Ectodermal cell (in vitro differentiated cells): ENCODE results near the gene NXPH2.

Experiments
- H3K27ac ChIP-seq: 2 replicates; pipeline ENCODE4 v1.7.0; 2013; ENCODE audit warnings: mild to moderate bottlenecking, low read depth, low read length; ENCODE audit not compliant: insufficient read depth, poor library complexity, severe bottlenecking
- H3K27me3 ChIP-seq: 2 replicates; pipeline ENCODE4 v1.7.0; 2013; ENCODE audit warnings: mild to moderate bottlenecking, low read length; ENCODE audit not compliant: insufficient read depth, control insufficient read depth, poor library complexity, severe bottlenecking
- H3K36me3 ChIP-seq: one replicate; pipeline ENCODE4 v1.7.0; 2013; ENCODE audit warnings: low read length; ENCODE audit not compliant: control insufficient read depth, insufficient read depth
- H3K4me1 ChIP-seq: one replicate; pipeline ENCODE4 v1.7.0; 2013; ENCODE audit warnings: low read length; ENCODE audit not compliant: control insufficient read depth, insufficient read depth
- H3K4me3 ChIP-seq: 2 replicates; pipeline ENCODE4 v1.7.0; 2013; ENCODE audit warnings: low read depth, low read length, control low read depth; ENCODE audit not compliant: insufficient read depth
- H3K9me3 ChIP-seq: 2 replicates; pipeline ENCODE4 v1.7.0; 2013; ENCODE audit warnings: mild to moderate bottlenecking, low read length, moderate library complexity; ENCODE audit not compliant: control insufficient read depth
- WGBS, 2 experiments: methylation state at CpG; one replicate each; pipeline ENCODE4 v1.1.7; 2013; ENCODE audit warnings: missing lambda C conversion rate in 2 of 2; 5-methylcytosine and 5-hydroxymethylcytosine counted together

NXPH2 gene

DNA sequence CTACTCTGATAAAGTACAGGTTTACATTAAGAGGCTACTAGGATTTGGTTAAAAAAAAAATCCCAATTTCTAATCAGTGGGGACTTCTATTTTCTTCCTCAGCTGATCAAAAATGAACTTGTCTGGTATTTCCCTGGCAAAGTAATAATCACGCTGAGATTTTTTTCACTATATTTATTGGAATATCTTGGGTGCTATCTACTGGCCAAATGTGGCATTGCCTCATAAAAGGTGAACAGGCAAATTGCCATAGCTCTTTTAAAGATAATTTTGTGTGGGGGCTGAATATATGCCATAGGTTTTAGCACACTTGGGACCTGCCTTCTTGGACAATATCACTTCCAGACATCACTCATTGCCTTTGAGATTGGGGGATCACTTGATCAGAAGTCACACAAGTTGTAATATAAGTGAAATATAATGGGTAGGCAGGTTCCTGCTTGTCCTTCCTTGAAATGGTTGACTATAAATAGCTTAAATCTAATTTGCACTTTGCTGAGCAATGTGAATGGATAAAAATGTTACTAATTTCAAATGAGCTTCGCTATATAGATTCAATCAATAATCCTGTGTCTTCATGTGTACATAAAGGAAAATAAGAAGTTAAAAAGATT lies 7.0 kb upstream of the NXPH2 start:
- Histone ChIP-seq H3K4me3 (no peak overlapping the region), H3K27me3 (peaks cover 10% of the 10 kb centered on the region), H3K9me3 (no peaks in the 10 kb centered on the region), H3K27ac (no peak overlapping the region), H3K36me3 (no peaks in the 10 kb centered on the region), H3K4me1 (no peaks in the 10 kb centered on the region)
- 0 to 20% methylated on average over 1 of the region's 2 CpGs for WGBS, 2 experiments

DNA sequence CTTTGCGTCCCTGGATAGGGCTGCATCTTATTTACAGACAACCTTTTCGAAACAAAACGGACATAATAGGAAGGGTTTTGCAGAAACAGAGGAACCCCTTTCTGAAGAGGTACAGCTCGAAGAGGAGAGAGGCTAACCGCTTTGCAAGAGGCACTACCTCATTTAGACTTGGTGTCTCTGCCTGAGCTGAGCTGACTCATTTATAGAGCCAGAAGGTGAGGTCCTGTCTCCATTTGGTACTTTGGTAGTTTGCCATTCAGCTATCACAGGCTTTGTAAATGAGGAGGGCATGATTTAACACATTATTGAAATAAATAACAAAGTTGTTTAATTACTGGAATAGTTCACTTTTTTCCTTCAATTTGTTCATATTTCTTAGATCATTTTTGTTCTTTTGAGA lies 2.2 kb upstream of the NXPH2 start:
- WGBS, 2 experiments = 91 to 92% methylated on average over 5 of the region's 5 CpGs

DNA sequence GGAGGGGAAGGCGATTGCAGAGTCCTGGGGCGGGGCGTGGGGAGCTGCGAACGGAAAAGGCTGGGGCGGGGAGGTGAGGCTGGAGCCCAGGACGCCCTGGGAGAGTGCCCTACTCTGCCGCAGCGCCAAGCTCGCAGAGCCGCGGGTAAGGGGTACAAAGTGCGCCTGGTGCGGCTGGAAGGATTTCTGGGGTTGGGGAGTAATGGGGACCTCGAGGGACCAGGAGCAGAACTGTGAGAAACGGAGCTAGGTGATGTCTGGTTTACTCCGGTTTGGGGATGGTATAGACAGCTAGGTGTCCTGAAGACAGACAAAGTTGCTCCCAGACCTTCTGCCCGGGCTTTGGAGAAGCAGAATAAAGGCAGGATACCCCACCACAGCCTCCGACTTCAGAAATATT lies 718 bp upstream of the NXPH2 start:
- H3K36me3 ChIP-seq = no peaks in the 10 kb centered on the region
- peaks cover 11% of the 10 kb centered on the region for H3K4me1 ChIP-seq
- peak overlapping the region; percentile 30 for H3K4me3 ChIP-seq
- 9 to 15% methylated on average over 19 of the region's 19 CpGs for WGBS, 2 experiments
- no peak overlapping the region for H3K27ac ChIP-seq
- H3K27me3 ChIP-seq = peaks cover 51% of the 10 kb centered on the region
- H3K9me3 ChIP-seq = no peaks in the 10 kb centered on the region

More for the DNA sequence above, 2.2 kb upstream of the NXPH2 start:
- Histone ChIP-seq H3K27ac (no peak overlapping the region), H3K4me1 (peaks cover 11% of the 10 kb centered on the region), H3K27me3 (peaks cover 51% of the 10 kb centered on the region), H3K36me3 (no peaks in the 10 kb centered on the region), H3K9me3 (no peaks in the 10 kb centered on the region), H3K4me3 (no peak overlapping the region)

DNA sequence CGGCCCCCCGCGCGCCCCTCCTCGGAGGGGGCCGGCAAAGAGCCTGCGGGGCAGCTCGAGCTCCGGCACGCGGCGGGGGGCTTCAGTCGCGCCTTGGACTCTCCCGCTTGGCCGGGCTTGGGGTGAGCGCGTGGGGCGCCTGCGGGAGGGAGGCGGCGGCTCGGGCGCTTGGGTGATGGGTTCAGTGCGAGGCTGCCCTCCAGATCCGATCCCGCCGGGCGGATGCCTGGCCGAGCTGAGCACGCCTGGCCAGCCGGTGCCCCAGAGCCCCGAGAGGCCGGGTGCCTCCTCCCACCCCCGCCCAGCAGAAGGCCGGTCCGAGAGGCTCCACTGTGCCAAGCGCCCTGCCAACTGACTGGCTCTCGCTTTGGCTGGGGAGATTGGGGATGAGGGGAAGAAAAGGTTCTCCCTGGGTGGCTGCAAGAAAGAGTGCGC lies 273 bp upstream of the NXPH2 start:
- H3K4me3 ChIP-seq = peak overlapping the region; percentile 30
- WGBS, 2 experiments = 1% methylated on average over 40 of the region's 40 CpGs
- peaks cover 51% of the 10 kb centered on the region for H3K27me3 ChIP-seq
- peaks cover 11% of the 10 kb centered on the region for H3K4me1 ChIP-seq
- H3K27ac ChIP-seq = no peak overlapping the region
- no peaks in the 10 kb centered on the region for H3K36me3 ChIP-seq
- H3K9me3 ChIP-seq = no peaks in the 10 kb centered on the region

DNA sequence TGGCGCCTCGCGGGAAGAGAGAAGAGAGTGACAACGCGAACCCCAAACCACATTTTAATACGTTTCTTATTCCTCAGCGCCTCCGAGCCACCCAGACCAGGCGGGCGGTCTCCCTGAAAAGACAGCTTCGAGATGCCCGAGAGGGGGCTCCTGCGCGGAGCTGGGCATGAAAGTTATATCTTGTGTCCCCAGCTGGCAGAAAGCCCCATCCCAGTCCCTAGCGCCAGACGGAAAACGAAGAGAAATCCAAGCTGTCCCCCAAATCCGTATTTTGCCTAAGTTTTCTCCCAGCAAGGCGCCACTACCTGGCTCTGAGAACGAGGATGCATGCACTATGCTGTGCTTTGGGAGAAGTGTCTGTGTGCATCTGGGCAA lies 797 bp downstream of the NXPH2 start:
- Histone ChIP-seq H3K36me3 (no peaks in the 10 kb centered on the region), H3K4me1 (peaks cover 11% of the 10 kb centered on the region), H3K9me3 (no peaks in the 10 kb centered on the region), H3K27me3 (peaks cover 51% of the 10 kb centered on the region), H3K4me3 (peak overlapping the region; percentile 30), H3K27ac (no peak overlapping the region)
- WGBS, 2 experiments = 0 to 1% methylated on average over 20 of the region's 20 CpGs

DNA sequence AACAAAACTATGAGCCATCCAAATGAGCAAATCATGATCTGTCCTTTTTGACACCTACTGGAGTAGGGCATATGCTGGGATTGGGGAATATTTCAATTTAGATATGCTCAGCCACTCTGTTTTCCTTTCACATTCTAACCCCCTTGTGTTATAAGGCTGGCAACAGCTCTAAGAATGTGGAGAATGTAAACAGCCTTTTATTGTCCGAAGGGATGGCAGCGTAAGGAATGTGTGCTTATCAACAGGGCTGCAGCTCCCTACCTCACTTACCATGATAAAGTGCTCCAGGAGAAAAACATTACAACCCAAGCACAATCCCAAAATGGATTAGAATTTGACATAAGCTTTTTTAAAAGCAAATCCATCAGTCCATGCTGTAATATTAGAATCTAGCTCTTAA lies 2.2 kb downstream of the NXPH2 start:
- WGBS, 2 experiments = 0 to 3% methylated on average over 2 of the region's 2 CpGs
- H3K4me1 ChIP-seq = peaks cover 11% of the 10 kb centered on the region
- no peak overlapping the region for H3K27ac ChIP-seq
- peak overlapping the region; percentile 30 for H3K4me3 ChIP-seq
- no peaks in the 10 kb centered on the region for H3K9me3 ChIP-seq
- H3K36me3 ChIP-seq = no peaks in the 10 kb centered on the region
- H3K27me3 ChIP-seq = peaks cover 50% of the 10 kb centered on the region

DNA sequence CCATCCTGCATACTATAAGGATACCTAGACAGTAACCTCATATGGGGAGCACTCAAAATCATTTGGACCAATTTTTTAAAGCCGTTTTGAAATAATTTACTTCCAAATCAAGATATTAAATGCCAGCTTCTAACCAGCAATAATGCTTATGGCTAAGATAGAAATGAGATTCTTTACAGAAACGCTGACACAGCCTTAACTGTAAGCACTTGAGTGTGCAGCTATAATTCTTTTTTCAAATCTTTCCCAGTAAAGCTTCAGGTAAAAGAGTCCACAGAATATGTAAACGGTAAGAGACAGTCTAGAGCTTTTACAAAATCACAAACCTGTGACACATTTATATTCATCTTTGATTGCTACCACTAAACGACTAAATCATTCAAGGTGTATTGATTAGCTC lies 4.5 kb downstream of the NXPH2 start:
- H3K27ac ChIP-seq = no peak overlapping the region
- H3K27me3 ChIP-seq = peaks cover 27% of the 10 kb centered on the region
- peaks cover 7% of the 10 kb centered on the region for H3K4me1 ChIP-seq
- no peaks in the 10 kb centered on the region for H3K36me3 ChIP-seq
- H3K4me3 ChIP-seq = no peak overlapping the region
- no peaks in the 10 kb centered on the region for H3K9me3 ChIP-seq
- WGBS, 2 experiments = 92 to 97% methylated on average over 3 of the region's 4 CpGs

DNA sequence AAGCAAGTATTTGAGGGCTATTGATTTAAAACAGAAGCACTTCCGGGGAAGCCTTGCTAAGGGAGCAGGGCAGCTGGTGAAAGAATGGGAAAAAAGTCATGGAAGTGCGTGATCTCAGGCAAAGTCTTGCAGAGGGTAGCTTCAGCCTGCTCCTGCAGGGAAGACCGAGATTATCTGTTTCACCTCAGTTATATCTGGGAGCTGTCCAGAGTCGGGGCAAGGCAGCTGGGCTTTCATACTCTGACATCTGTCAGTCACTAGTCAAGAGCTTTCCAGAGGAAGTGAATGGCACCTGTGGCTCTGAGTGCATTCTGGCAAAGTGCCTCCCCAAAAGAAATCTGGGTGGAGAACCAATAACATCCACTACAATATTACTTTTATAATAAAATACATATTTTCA lies 8.7 kb downstream of the NXPH2 start:
- H3K36me3 ChIP-seq = no peaks in the 10 kb centered on the region
- peaks cover 4% of the 10 kb centered on the region for H3K4me1 ChIP-seq
- no peaks in the 10 kb centered on the region for H3K27me3 ChIP-seq
- H3K4me3 ChIP-seq = no peak overlapping the region
- WGBS, 2 experiments = 62 to 66% methylated on average over 4 of the region's 4 CpGs
- H3K9me3 ChIP-seq = no peaks in the 10 kb centered on the region
- no peak overlapping the region for H3K27ac ChIP-seq

DNA sequence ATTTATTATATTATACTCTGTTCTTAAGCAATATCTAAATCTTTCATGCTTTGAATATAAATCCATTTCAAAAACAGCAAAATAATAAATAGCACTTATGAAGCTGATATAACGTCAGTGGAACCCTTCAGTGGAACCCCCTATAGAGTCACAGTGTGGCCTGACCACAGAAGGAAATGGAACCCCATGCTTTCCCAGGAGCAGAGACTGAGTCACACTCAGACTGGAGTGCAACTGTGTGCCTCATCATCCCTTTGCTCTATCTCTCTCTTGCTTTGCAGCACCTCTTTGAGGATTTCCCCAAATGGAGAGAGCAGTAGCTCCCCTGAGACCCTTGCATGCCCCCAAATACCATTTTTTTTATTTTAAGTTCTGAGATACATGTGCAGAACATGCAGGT lies 13.1 kb downstream of the NXPH2 start:
- Histone ChIP-seq H3K27ac (no peak overlapping the region), H3K4me1 (peaks cover 4% of the 10 kb centered on the region), H3K36me3 (no peaks in the 10 kb centered on the region), H3K9me3 (no peaks in the 10 kb centered on the region), H3K27me3 (no peaks in the 10 kb centered on the region), H3K4me3 (no peak overlapping the region)
- WGBS, 2 experiments = 94 to 100% methylated on average over 1 of the region's 1 CpG

DNA sequence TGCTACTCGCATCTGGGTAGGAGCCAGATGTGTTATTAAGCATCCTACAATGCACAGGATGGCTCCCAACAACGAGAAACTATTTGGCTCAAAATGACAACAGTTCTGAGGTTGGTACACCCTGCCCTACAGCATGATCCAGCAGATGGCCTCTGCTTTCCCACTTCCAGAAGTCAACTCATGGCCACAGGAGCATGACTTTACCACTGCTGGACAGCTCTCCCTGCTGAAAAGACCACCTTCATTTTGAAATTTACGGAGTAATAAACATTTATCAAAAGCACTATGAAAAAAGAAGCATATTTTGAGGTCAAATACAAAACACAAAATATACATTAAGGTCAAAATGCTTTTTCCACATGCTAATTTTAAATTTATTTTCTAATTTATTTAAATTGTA lies 13.7 kb downstream of the NXPH2 start:
- Histone ChIP-seq H3K4me1 (peaks cover 4% of the 10 kb centered on the region), H3K4me3 (no peak overlapping the region), H3K27ac (no peak overlapping the region), H3K27me3 (no peaks in the 10 kb centered on the region), H3K9me3 (no peaks in the 10 kb centered on the region), H3K36me3 (no peaks in the 10 kb centered on the region)
- WGBS, 2 experiments = 98 to 99% methylated on average over 3 of the region's 3 CpGs

DNA sequence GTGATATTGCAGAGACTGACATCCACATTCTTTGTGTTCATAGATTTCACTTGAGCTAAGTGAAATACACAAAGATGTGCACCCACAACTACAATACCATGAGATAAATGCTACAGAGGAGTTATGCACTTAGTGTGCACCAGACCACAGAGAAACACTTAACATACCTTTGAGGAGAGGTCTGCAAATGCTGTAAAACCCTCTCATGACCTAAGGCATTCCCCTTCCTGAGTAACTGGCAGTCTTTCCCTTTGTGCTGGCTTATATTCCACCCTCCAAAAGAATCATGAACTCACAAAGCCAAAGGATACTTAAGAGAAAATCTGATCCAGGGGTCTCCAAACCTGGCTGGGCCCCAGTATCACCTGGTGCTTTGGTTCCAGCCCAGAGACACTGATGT lies 16.2 kb downstream of the NXPH2 start:
- H3K36me3 ChIP-seq = no peaks in the 10 kb centered on the region
- H3K9me3 ChIP-seq = no peaks in the 10 kb centered on the region
- no peak overlapping the region for H3K4me3 ChIP-seq
- no peaks in the 10 kb centered on the region for H3K4me1 ChIP-seq
- no peaks in the 10 kb centered on the region for H3K27me3 ChIP-seq
- no peak overlapping the region for H3K27ac ChIP-seq
